ENCODE results near the gene CASZ1.

Gene CASZ1

GRCh38 chr1:10657088-10657847 is 139.2 kb downstream of the CASZ1 start:
- DNase-seq (ENCODE audit: low read depth in 2 of 2): no peak

GRCh38 chr1:10656431-10656830 is 140.0 kb downstream of the CASZ1 start:
- no peak for DNase-seq (ENCODE audit: low read depth in 2 of 2)

- DNase-seq (ENCODE audit: low read depth in 2 of 2): no peak
These were observed 141.4 kb downstream of the CASZ1 start for GRCh38 chr1:10655002-10655401.

GRCh38 chr1:10653370-10654125 is 142.9 kb downstream of the CASZ1 start:
- no peak for DNase-seq (ENCODE audit: low read depth in 2 of 2)

- no peak for DNase-seq (ENCODE audit: low read depth in 2 of 2)
These were observed 143.8 kb downstream of the CASZ1 start for GRCh38 chr1:10652626-10653025.

GRCh38 chr1:10651793-10652192 is 144.7 kb downstream of the CASZ1 start:
- DNase-seq (ENCODE audit: low read depth in 2 of 2): no peak

- no peak for DNase-seq (ENCODE audit: low read depth in 2 of 2)
These were observed 145.1 kb downstream of the CASZ1 start for GRCh38 chr1:10651389-10651766.

- DNase-seq (ENCODE audit: low read depth in 2 of 2): no peak
These were observed 145.7 kb downstream of the CASZ1 start for GRCh38 chr1:10650556-10651388.

GRCh38 chr1:10649517-10650201 is 146.8 kb downstream of the CASZ1 start:
- no peak for DNase-seq (ENCODE audit: low read depth in 2 of 2)

GRCh38 chr1:10648689-10649516 is 147.5 kb downstream of the CASZ1 start:
- DNase-seq (ENCODE audit: low read depth in 2 of 2): no peak

GRCh38 chr1:10647414-10648170 is 148.9 kb downstream of the CASZ1 start:
- no peak for DNase-seq (ENCODE audit: low read depth in 2 of 2)

- DNase-seq (ENCODE audit: low read depth in 2 of 2): no peak
These were observed 150.0 kb downstream of the CASZ1 start for GRCh38 chr1:10646347-10646861.

- no peak for DNase-seq (ENCODE audit: low read depth in 2 of 2)
These were observed 151.9 kb downstream of the CASZ1 start for GRCh38 chr1:10644307-10645128.

GRCh38 chr1:10643607-10644306 is 152.7 kb downstream of the CASZ1 start:
- no peak for DNase-seq (ENCODE audit: low read depth in 2 of 2)

- no peak for DNase-seq (ENCODE audit: low read depth in 2 of 2)
These were observed 153.9 kb downstream of the CASZ1 start for GRCh38 chr1:10642403-10643080.

GRCh38 chr1:10641976-10642375 is 154.5 kb downstream of the CASZ1 start:
- DNase-seq (ENCODE audit: low read depth in 2 of 2): no peak

- no peak for DNase-seq (ENCODE audit: low read depth in 2 of 2)
These were observed 155.4 kb downstream of the CASZ1 start for GRCh38 chr1:10640843-10641553.
